ENCODE measurements around the gene URB2. TPM values are rescaled to one million over a fixed set of nuclear protein-coding genes. Genes with fewer than 3 reads are reported as not detected.

URB2 gene
- total RNA-seq, 1 donor from 2014 or later, result 16.6 TPM

DNA sequence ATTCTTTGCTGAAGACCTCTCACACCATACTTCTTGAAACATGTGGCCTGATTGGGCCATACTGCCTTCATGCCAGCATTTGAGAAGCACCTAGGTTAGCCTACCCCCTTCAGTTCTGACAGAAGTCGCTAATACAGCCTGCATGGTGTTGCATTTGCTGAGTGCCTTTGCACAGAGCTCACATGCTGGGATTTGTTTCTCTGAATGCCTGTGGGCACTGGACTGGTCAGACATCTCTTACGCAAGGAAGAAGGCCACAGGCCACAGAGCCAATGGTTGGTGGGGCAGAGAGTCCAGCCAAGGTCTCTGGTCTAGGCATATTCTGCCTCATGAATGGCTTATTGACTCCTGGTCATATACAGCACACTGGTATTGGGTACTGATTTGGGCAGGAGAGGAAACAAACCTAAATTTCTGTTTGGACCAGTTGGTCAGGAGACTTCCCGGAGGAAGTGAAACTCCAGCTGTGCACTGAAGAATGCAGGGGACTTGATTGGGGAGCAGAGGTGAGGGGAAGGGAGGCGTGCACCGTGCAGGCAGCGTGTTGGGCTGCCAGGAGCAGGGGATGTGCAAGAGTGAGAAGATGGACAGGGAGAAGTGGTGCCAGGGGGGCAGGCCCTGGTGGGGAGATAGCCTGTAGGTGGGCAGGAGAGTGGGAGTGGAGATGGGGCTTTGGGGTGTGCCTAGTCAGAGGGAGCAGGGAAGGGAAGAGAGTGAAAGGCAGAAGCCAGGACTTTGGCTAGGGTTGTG is 18.1 kb downstream of the URB2 start:
- no peak for DNase-seq (ENCODE audit: low read depth, low spot score)

DNA sequence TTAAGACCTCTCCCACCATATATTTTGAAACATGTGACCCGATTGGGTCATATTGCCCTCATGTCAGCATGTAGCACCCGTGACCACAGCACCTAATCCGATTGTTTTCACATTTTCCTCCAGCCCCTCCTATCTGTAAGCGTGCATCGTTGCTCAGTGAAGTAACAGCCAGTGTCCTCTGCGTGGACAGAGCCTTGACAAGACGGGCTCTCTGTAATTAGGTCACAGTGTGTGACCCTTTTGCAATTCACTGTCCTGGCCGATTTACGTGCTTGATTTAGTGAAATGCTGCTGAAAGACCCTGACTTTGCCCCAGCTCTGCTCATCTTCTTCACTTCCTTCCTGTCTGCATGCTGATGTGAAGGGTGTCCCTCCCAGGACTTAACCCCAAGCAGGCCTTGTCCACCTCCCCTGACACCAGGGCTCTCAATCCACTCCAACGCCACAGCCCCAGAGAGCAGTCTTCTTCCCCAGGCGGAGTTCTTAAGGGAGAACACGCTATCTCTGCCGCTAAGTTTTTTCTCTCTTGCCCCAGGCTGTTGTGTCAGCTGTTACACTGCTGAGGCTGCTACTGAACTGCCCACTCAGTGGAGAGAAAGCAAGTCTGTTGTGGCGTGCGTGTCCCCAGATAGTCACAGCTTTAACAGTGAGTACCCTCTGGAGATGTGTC is 19.4 kb downstream of the URB2 start:
- DNase-seq (ENCODE audit: low read depth, low spot score), result no peak

DNA sequence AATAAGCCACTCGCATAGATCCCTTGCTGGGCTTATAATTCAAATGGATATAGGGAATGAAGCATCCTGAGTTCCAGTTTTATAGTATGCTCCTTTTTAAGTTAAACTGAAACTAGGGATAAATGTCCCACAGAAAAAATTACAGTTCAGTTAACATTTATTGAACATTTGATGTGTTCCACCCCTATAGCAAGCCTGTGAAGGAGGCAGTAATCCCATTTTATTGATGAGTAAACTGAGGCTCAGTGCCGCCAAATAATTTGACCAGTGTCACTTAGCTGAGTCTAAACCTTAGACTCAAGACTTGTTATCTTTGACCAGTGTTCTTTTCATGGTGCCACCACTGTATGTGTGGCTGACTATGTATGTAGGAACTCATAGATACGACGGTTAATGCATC is 22.4 kb downstream of the URB2 start:
- no peak for DNase-seq (ENCODE audit: low read depth, low spot score)

DNA sequence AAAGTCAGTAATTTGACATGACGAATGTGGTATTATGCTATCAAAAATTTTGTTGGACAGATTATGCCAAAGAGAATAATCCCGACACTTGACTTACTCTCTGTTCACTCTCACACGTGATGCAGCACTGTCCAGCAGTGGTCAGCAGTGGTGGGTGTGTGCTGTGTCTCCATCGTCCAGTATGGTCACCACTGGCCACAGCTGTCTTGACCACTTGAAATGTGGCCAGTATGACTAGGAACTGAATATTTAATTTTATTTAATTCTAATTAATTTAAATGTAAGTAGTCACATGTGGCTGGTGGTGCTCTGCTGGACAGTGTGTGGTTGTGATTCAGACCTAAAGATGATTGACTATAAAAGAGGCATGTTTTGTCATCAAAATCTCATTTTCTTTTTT is 24.0 kb downstream of the URB2 start:
- DNase-seq (ENCODE audit: low read depth, low spot score), result no peak

DNA sequence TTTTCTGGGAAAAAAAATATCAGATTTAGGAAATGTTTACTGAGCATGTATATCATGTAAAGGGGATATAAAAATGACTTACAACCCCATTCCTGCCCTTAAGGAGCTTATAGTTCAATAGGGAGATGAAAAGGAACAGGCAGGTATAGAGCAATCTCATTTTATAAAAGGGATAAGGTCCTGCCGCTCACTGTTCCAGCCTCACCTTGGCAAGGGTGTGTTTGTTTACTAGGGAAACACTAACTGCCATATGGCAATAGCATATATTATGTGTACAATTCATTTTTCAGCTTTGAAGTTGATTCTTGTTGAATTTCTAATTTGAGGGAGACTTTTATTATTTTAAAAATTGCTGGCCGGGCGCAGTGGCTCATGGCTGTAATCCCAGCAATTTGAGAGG is 25.5 kb downstream of the URB2 start:
- DNase-seq (ENCODE audit: low read depth, low spot score), result no peak

DNA sequence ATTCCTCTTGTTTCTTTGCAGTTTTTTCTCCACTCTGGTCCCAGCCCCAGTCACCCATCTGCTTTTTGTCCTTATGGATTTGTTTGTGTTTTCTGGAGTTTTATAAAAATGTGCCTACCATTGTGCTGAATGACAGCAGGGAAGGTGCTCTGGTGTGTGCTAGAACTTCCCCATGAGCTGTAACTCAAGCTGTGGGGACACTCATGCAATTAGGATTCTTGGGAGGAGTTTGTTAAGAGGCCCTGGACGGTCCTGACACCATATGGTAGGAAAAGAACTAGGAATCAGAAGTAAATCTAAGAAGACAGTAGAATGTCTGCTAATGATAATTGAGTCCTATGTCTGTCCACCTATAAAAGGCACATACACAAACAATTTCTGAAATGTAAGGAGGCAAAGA is 27.4 kb downstream of the URB2 start:
- DNase-seq (ENCODE audit: low read depth, low spot score), result no peak

DNA sequence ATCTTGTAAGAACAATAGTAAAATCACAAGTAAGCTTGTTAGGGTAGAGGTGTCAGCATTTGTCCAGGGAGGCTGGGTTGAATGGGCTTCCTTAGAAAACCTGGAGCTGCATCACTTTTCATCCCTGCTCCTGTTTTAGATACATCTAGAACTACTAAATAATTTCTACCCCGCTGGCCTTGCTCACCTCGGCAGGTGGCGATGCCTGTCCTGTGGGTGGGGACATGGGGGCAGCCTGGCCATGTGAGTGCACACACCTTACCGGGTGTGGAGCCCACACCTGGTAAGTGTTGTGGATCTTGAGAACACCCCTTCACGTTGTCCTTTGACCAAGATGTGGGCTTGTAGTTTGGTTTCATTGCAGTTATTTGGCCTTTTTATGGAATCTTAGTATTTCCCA is 29.7 kb downstream of the URB2 start:
- no peak for DNase-seq (ENCODE audit: low read depth, low spot score)

DNA sequence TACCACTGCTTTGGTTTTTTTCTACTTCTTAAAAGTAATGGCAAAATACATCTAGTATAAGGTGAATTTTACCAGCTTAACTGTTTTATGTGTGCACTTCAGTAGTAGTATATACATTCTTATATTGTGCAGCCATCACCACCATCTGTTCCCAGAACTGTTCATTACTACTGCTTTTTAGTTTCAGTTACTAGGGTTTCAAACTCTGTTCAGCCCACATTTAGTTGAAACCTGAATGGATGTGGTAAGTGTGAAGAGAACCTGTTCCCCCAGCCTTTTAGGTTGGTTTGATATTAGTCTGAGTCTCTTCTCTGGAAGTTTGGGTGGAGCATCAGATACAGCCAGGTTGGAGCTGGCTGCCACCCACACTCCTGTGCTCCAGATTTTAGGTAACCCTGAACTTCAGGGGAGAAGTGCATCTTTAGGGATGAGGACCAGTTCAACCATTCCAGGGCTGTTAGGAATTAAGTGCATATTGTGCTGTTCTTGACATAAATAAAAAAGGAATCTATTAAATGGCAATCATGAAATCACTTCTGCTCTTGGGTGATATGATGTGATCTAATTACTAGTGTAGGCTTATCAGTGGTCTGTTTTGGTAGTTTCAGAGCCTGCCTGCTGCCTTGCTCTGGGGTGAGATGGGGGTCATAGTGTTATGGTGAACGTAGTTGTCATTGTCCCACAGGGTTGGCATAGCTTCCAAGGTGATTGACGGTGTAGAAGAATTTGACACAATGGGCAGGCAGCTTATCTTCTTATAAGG is 32.1 kb downstream of the URB2 start:
- no peak for DNase-seq (ENCODE audit: low read depth, low spot score)

DNA sequence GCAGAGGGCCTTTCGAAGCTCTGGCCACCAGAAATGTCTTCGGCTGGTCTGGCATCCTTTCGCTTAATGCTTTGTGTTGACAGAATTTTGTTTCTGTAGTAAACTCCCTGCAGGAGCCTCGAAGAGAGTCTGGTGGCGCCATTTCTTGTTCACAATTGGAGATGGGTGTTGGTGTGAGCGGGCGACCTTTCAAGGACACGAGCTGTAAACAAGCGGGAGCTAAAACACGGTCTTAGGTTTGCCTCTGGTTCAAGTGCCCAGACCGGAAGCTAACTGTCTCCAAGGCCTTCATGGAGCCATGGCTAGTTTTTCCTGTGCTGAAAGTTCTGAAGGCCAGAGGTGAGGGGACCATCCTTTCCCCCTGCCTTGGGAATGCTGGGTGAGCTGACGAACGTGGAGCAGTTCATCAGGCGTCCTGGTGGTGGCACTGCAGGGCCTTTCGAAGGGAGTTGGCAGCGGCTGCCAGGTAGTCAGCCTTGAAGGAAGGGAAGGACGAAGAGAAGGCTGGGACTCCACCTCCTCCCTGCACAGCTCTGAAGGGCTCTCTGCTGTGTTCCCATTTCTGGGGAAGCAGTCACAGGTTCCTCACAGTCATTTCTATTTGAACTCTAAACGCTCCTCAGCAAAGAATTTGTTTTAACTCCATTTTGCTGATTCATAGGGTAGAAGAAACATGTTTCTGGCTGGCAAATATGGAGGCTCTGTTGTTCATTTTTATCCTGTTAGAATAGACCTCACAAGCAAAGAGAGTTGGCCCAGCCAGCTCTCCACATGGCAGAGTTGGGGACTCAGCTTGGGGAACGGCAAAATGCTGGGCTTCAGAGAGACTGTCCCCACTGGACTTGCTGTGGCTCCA is 35.2 kb downstream of the URB2 start:
- peak; percentile 33 for DNase-seq (ENCODE audit: low read depth, low spot score)

DNA sequence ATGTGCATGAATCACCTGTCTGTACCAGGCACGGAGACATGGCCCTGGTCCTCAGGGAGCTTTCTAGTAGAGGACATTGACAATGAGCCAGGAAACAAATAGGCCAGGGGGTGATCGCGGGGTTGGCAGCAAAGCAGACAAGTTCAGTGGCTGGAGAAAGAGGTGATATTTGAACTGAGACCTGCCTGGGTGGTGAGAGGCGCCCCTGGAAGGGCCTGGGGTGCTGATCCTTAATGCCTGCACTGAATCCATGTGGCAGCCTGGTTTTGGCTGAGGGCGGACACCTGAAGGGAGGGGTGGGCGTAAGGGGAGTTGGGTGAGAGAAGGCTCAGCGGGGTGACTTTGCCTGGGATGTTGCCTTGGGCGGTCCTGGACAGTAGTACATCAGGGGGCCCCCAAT is 35.9 kb downstream of the URB2 start:
- no peak for DNase-seq (ENCODE audit: low read depth, low spot score)

DNA sequence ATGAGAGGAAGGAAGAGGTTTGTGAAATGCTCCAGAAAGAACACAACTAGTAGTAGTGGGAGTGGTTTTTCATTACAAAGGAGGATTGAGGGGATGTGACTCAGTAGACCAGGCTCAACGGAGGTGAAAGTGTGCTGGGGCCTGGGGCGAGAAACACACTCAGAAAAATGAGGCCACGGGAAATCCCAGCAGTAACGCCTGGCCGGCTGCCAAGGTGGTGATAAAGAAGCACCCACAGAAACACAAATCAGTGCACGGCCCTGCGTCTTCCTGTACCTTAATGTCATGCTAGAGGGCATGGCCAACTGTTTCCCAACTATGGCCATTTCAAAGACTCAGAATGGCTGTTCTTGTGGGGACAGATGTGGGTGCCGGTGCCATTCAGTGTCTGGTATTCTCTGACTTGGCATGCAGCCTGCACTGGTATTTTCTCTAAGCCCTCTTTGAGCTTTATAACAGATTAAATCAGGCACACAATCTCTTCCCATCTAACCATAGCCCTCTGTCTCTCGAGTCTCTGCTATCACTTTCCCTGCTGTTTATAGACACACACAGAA is 38.2 kb downstream of the URB2 start:
- peak; percentile 60 for DNase-seq (ENCODE audit: low read depth, low spot score)

DNA sequence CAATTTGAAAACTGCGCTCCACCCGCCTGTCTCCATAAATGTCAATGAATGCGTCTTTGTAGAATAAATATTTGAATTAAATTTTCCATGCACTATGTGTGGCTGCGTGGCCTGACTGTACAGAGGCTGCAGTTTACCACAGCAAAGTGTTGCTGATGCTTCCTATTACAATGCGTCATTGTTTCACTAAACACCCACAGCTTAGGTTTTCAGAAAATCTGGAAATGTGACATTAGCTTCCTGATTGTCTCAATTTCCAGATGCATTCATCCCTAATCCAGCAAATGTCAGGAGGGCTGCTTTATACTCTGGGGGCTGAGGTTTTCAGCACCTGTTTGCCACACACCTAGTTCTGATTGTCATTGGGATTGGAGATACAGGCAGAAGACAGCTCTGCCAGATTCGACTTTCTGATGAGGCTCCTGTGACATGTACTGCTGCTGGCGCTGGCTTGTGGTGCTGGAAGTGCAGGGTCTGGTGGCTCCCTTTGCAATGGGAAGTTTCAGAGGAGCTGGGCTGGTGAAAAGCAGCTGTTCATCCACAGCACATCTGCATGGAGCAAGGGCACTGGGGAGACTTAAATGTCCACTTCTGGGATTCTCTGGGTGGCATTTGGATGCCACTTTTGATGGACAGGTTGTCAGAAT is 40.0 kb downstream of the URB2 start:
- no peak for DNase-seq (ENCODE audit: low read depth, low spot score)

DNA sequence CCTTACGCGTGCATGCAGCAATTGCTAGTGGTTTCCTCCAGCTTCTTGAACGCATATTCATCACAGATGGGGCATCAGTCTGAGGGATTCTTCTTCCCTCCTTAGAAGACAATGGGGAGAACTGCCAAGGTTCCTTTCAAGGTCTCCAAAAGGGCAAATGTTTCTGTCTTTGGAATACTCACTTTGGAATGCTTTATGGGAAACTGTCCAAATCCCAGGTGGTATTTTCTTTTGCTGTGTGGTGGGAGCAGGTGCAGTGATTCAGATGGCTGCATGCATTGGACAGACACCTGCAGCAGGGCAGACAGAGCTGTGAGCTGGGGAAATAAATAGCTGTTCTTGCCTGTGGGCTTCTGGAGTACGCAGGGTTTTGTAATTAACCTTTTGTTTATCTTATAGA is 40.5 kb downstream of the URB2 start:
- no peak for DNase-seq (ENCODE audit: low read depth, low spot score)

DNA sequence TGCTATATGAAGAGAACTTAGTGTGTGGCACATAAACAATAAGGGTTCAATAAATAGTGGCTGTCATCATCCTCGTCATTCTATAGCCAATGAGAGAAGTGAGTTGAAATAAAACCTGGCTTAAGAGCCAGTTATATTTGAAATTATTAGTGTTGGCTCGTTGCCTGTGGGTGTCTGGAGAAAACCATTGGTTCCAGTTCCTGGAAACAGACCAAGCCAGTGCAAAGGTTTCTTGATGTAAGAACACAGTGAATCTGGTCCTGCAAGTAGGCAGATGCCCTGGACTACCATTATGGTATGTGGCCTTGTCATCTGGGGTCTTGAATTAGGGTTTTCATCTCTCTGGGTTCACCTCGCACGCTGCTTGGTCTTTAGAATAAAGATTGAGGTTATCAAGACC is 43.3 kb downstream of the URB2 start:
- DNase-seq (ENCODE audit: low read depth, low spot score), result no peak

DNA sequence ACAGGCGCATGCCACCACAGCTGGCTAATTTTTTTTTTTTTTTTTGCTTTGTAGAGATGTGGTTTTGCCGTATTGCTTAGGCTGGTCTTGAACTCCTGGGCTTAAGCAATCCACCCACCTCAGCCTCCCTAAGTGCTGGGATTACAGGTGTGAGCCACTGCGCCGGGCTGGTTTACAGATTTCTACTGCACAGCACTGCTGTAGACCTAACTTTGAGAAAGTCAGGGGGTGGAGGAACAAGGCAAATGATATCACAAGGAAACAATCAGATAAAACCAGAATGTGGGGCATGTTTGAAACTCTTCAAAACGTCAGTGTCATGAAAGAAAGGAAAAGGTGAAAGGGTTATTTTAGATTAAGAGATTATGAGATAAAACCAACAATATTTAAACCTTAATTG is 45.3 kb downstream of the URB2 start:
- no peak for DNase-seq (ENCODE audit: low read depth, low spot score)

DNA sequence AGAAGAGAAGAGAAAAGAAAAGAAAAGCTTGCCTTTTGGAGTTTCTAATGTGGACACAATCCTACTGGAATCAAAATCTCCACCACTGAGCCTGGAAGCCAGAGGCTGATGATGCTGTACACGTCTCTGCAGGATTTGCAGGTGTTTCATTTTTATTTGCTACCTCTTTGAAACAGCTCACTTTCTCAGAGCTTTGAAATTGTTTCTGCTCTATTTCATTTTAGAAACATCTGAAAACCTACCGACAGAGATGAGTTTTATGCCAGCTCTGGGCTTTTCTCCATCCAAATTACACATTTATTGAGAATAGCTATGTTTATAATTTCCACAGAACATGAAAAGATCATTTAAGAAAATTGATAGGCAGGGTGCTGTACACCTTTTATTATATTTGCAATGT is 46.2 kb downstream of the URB2 start:
- DNase-seq (ENCODE audit: low read depth, low spot score), result no peak

DNA sequence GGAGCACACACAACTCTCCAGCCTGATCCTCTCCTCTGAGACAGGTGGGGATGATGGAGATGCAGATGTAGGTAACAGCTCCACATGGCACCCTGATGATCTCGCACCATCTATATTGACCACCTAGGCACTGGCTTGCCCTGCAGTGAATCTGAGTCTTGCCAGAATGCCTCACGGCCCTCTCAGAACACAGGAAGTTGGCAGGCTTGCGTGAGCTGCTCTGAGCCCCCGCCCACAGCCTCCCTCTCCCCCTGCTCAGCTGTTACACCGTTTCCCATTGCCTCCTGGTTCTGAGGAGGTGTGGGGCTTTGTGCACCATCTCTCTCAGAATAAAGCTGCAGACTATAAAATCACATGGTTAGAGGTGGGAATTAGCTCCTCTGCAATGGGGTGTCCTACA is 48.0 kb downstream of the URB2 start:
- DNase-seq (ENCODE audit: low read depth, low spot score), result no peak

DNA sequence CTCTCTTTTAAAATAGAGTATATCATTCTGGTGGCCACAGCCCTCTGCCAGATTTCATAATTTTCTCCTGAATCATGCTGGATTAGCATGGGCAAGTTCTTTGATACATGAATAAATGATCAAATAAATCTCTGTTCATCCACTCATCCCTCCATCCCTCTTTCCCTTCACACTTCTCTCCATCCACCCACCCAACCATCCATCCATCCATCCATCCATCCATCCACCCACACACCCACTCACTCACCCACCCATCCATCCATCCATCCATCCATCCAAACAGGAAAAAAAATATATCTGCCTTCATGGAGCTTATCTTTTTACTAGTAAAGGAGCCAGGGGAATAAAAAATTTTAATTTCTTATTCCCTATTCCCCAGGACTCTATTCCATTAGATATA is 49.3 kb downstream of the URB2 start:
- no peak for DNase-seq (ENCODE audit: low read depth, low spot score)

DNA sequence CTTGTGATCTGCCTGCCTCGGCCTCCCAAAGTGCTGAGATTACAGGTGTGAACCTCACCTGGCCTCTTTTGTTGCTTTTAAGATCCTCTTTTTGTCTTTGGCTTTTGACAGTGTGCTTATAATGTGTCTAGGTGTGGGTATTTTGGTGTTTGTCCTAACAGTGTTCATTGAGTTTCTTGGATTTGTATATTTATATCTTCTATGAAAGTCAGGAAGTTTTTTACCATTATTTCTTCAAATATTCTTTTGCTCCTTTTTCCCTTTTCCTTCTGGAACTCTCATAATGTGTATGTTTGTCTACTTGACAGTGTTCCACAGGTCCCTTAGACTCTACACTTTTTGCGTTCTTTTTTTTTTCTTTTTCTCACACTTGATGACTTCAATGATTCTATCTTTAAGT is 59.1 kb downstream of the URB2 start:
- DNase-seq (ENCODE audit: low read depth, low spot score), result no peak

DNA sequence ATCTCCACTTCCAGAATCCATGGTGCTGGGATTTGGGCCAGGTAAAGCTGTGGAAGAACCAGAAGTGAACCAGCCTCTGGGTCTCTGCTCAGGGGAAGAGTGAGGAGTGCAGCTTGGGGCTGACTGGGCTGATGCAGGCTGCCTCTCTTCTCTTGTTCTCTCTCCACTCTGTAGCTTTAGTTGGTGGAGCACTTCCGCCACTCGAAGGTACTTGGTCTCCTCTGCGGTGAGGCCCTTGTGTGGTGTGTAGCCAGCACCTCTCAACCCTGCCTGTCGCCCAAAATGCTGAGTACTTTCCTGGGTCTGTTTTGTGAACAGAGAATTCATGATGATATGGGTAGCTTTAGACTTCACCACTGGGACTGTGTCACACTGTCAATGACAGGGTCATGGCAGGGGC is 63.2 kb downstream of the URB2 start:
- no peak for DNase-seq (ENCODE audit: low read depth, low spot score)

DNA sequence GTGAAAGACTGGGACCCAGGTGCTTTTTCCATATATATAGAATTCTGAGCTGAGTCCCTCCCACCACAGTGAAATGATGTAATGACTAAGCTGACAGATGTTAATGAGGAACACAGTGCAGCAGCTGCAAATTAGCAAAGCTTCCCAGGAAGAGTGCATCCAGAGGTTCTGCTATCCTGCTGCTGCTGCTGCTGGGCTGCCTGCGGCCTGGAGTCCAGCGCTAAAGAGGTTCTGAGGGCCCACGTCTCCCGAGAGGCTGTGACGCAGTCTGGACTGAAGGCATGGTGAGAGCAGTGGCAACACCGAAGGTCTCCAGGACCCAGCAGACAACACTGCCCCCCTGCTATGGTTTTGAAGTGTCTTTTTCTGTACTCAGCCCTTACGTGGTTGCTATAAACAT is 63.9 kb downstream of the URB2 start:
- no peak for DNase-seq (ENCODE audit: low read depth, low spot score)

All from pulmonary artery endothelial cell (primary cell).